ENCODE results near the gene NEU4. TPM values are rescaled to one million over a fixed set of nuclear protein-coding genes. Genes with fewer than 3 reads are reported as not detected.

NEU4 gene
- polyA plus RNA-seq, 1 donor from 2014 or later: not detected

GRCh38 chr2:241857572-241858121 is 48.7 kb downstream of the NEU4 start:
- TF ChIP-seq SMC3 (conservative IDR thresholded peaks at IDR 0.05; ENCODE audit: poor library complexity): no peak
- no peak for TF ChIP-seq EZH2 (IDR thresholded peaks at IDR 0.05; ENCODE audit: borderline replicate concordance, insufficient read depth, low read length, poor library complexity, severe bottlenecking)
- no peak for TF ChIP-seq REST (IDR thresholded peaks at IDR 0.05; ENCODE audit: borderline replicate concordance)
- TF ChIP-seq TAF1 (IDR thresholded peaks at IDR 0.05; ENCODE audit: low read depth): no peak
- no peak for TF ChIP-seq RAD21 (conservative IDR thresholded peaks at IDR 0.05)
- H3K36me3 ChIP-seq (ENCODE audit: insufficient read depth, low read length): no peaks in the 10 kb centered on the region
- H3K9ac ChIP-seq (ENCODE audit: low read length): no peak overlapping the region
- H2AFZ ChIP-seq (ENCODE audit: low read depth, low read length): no peak overlapping the region
- no peaks in the 10 kb centered on the region for H3K79me2 ChIP-seq (replicated peaks; ENCODE audit: insufficient read depth, low read length)
- H3K27me3 ChIP-seq (ENCODE audit: insufficient read depth, low read depth, low read length): no peaks in the 10 kb centered on the region
- H4K20me1 ChIP-seq (ENCODE audit: insufficient read depth): no peaks in the 10 kb centered on the region
- H3K4me2 ChIP-seq (ENCODE audit: low read length): no peak overlapping the region
- H3K27ac ChIP-seq (ENCODE audit: low read length): no peak overlapping the region
- H3K9me2 ChIP-seq (ENCODE audit: insufficient read depth, low read length): no peaks in the 10 kb centered on the region
- no peak overlapping the region for H3K4me3 ChIP-seq (ENCODE audit: low read length)
- no peaks in the 10 kb centered on the region for H3K9me3 ChIP-seq (ENCODE audit: low read length)
- H3F3A ChIP-seq (ENCODE audit: insufficient read depth, low read length, poor library complexity, severe bottlenecking): no peaks in the 10 kb centered on the region

- peak within 1 kb of the TSS; percentile 63 for H3K27ac ChIP-seq (ENCODE audit: low read length)
- no peak within 1 kb of the TSS for H3K4me3 ChIP-seq (ENCODE audit: low read length)
- no peak for TF ChIP-seq SMC3 (conservative IDR thresholded peaks at IDR 0.05; ENCODE audit: poor library complexity)
- no peak for TF ChIP-seq TAF1 (IDR thresholded peaks at IDR 0.05; ENCODE audit: low read depth)
- TF ChIP-seq CTCF (IDR thresholded peaks at IDR 0.05; ENCODE audit: poor library complexity, severe bottlenecking): no peak
- no peak for TF ChIP-seq EZH2 (IDR thresholded peaks at IDR 0.05; ENCODE audit: borderline replicate concordance, insufficient read depth, low read length, poor library complexity, severe bottlenecking)
- no peak for TF ChIP-seq MXI1 (conservative IDR thresholded peaks at IDR 0.05; ENCODE audit: poor library complexity, severe bottlenecking)
- no peak for TF ChIP-seq POLR2AphosphoS5 (IDR thresholded peaks at IDR 0.05)
- no peak for TF ChIP-seq EP300 (conservative IDR thresholded peaks at IDR 0.05; ENCODE audit: poor library complexity, severe bottlenecking)
- no peak for TF ChIP-seq REST (IDR thresholded peaks at IDR 0.05; ENCODE audit: borderline replicate concordance)
- TF ChIP-seq RAD21 (conservative IDR thresholded peaks at IDR 0.05): no peak
- H3K9me3 ChIP-seq (ENCODE audit: low read length): no peaks in the 10 kb centered on the region
- H3K36me3 ChIP-seq (ENCODE audit: insufficient read depth, low read length): no peaks in the 10 kb centered on the region
- peak within 1 kb of the TSS; percentile 47 for H3K9ac ChIP-seq (ENCODE audit: low read length)
- no peaks in the 10 kb centered on the region for H3K9me2 ChIP-seq (ENCODE audit: insufficient read depth, low read length)
- no peaks in the 10 kb centered on the region for H4K20me1 ChIP-seq (ENCODE audit: insufficient read depth)
- H3K79me2 ChIP-seq (replicated peaks; ENCODE audit: insufficient read depth, low read length): no peaks in the 10 kb centered on the region
- peak within 1 kb of the TSS; percentile 24 for H2AFZ ChIP-seq (ENCODE audit: low read depth, low read length)
- H3F3A ChIP-seq (ENCODE audit: insufficient read depth, low read length, poor library complexity, severe bottlenecking): no peaks in the 10 kb centered on the region
- no peak within 1 kb of the TSS for H3K4me2 ChIP-seq (ENCODE audit: low read length)
- H3K27me3 ChIP-seq (ENCODE audit: insufficient read depth, low read depth, low read length): no peaks in the 10 kb centered on the region
These were observed 49.4 kb downstream of the NEU4 start, which contains the start of gene PDCD1 for GRCh38 chr2:241858206-241859016. PDCD1 (minus strand) TSS chr2:241858894; CDS start chr2:241858838, 56 bp downstream.

All from neural cell (in vitro differentiated cells).